HepG2 (cell line): ENCODE results near the gene TBL3. TPM values are rescaled to one million over a fixed set of nuclear protein-coding genes. Genes with fewer than 3 reads are reported as not detected.
A peak's percentile ranks its signal among the peaks of the same experiment; 100 is the strongest.

ENCODE experiments used
- AHDC1 ChIP-seq: sonication (generic); formaldehyde crosslinking; IDR thresholded peaks from 2 replicates; pipeline ENCODE4 v1.5.1; 2020; ENCODE audit warnings: mild to moderate bottlenecking, missing genetic modification reagents, borderline replicate concordance
- ATF6 ChIP-seq: sonication (generic); formaldehyde crosslinking; conservative IDR thresholded peaks from 2 replicates; pipeline ENCODE4 v1.4.0; 2020; ENCODE audit warnings: missing genetic modification reagents
- CREB1 ChIP-seq, 2 experiments: fragments of 450-650 bp in 1 of 2; IDR thresholded peaks; 2 replicates each; pipeline ENCODE4 v1.6.1; 2016 to 2017; ENCODE audit warnings: control low read depth in 1 of 2, mild to moderate bottlenecking in 1 of 2, missing compliant biosample characterization in 1 of 2, missing genetic modification characterization in 1 of 2
- DBP ChIP-seq: sonication (generic); formaldehyde crosslinking; IDR thresholded peaks from 2 replicates; pipeline ENCODE4 v1.4.0; 2020; ENCODE audit warnings: missing genetic modification reagents; ENCODE audit errors: not compliant biosample characterization
- DRAP1 ChIP-seq: IDR thresholded peaks from 2 replicates; pipeline ENCODE4 v1.6.1; 2016; ENCODE audit warnings: missing genetic modification reagents, missing compliant biosample characterization
- HDAC6 ChIP-seq: fragments of 200-600 bp; sonication (generic); IDR thresholded peaks from 2 replicates; pipeline ENCODE4 v1.7.0; 2017; ENCODE audit warnings: mild to moderate bottlenecking, antibody characterized with exemption, low read length, low read depth
- MEIS2 ChIP-seq: sonication (generic); formaldehyde crosslinking; IDR thresholded peaks from 2 replicates; pipeline ENCODE4 v1.9.0; 2021; ENCODE audit warnings: mild to moderate bottlenecking, missing genetic modification reagents
- NFKB2 ChIP-seq: sonication (generic); formaldehyde crosslinking; IDR thresholded peaks from 2 replicates; pipeline ENCODE4 v1.4.0; 2020; ENCODE audit warnings: missing genetic modification reagents, borderline replicate concordance
- NFRKB ChIP-seq: fragments of 450-650 bp; IDR thresholded peaks from 2 replicates; pipeline ENCODE4 v1.6.1; 2017
- PRDM15 ChIP-seq: sonication (generic); formaldehyde crosslinking; IDR thresholded peaks from 2 replicates; pipeline ENCODE4 v1.4.0; 2020; ENCODE audit warnings: missing genetic modification reagents
- SRF ChIP-seq: IDR thresholded peaks from 2 replicates; pipeline ENCODE4 v1.6.1; 2011; ENCODE audit warnings: mild to moderate bottlenecking, low read depth, low read length, moderate library complexity
- TFAP4 ChIP-seq: sonication (generic); IDR thresholded peaks from 2 replicates; pipeline ENCODE4 v1.6.1; 2016; ENCODE audit warnings: low read depth, borderline replicate concordance
- ZFYVE20 ChIP-seq: sonication (generic); formaldehyde crosslinking; IDR thresholded peaks from 2 replicates; pipeline ENCODE4 v1.8.0; 2023; ENCODE audit warnings: low read depth, mild to moderate bottlenecking, moderate library complexity, missing genetic modification reagents, borderline replicate concordance
- polyA plus RNA-seq, 8 experiments: library from polyadenylated mRNA; depleted of rRNA in 3 of 8; stranded (reverse) in 7 of 8; unstranded in 1 of 8; fragments of >200 nt; fragmentation: Illumina TruSeq in 4 of 8; extraction: Trizol in 4 of 8; gene quantifications; 2 replicates each; pipeline versions ENCODE4 v1.2.1 to v1.2.3, GENCODE V29; 2011 to 2016; ENCODE audit warnings: low read depth in 4 of 8, missing spikeins in 1 of 8, mixed read lengths in 1 of 8; ENCODE audit not compliant: insufficient read depth in 1 of 8
- total RNA-seq, 5 experiments: library from RNA; depleted of rRNA; stranded (reverse); fragments of >200 nt; fragmentation: Illumina TruSeq; extraction: Trizol; gene quantifications; 2 replicates each; pipeline ENCODE4 v1.2.3, GENCODE V29; 2016; ENCODE audit warnings: low read depth in 1 of 5

The TBL3 gene
- total and polyA plus RNA-seq, 2 of the 13 experiments (the other 11 are each of a cell fraction or from before 2014, with no cell fraction given) = 16.8 to 38.0 TPM

- TF ChIP-seq CREB1 (IDR thresholded peaks at IDR 0.05) (0 out of 2 replicates have a peak, but pooled peaks have one; percentile 1), CREB1 (CRISPR knock-in tag; IDR thresholded peaks at IDR 0.05) (no peak), PRDM15 (CRISPR knock-in tag) (peak; percentile 80), SRF (0 out of 2 replicates have a peak, but pooled peaks have one; percentile 5), ATF6 (CRISPR knock-in tag) (no peak), MEIS2 (CRISPR knock-in tag) (peak; percentile 62), HDAC6 (no peak), NFKB2 (peak; percentile 84; the same call in 1 of the 2 replicates), TFAP4 (peak; percentile 74; the same call in 1 of the 2 replicates), DRAP1 (CRISPR knock-in tag) (peak; percentile 71; the same call in 1 of the 2 replicates), DBP (CRISPR knock-in tag) (no peak), NFRKB (no peak), ZFYVE20 (CRISPR knock-in tag) (no peak), AHDC1 (CRISPR knock-in tag) (no peak)
Observed at GRCh38 chr16:1959269-1960039, 12.4 kb upstream of the TBL3 start, which contains the start of gene NDUFB10 (continued).
